Upper lobe of right lung (tissue), 1 donor: Measurements from ENCODE around the gene PLXNB2. TPM values are rescaled to one million over a fixed set of nuclear protein-coding genes. Genes with fewer than 3 reads are reported as not detected.

ENCODE experiments used
- ATAC-seq: fragments of 200-7000 bp; cut with Tn5 transposase; one replicate; pipeline ENCODE4 v1.9.1; 2020; ENCODE audit warnings: mild to moderate bottlenecking, moderate library complexity
- DNase-seq: peaks from one replicate; pipeline ENCODE4 v3.0.0-alpha.2; 2020
- H3K27ac ChIP-seq: fragments of 200-600 bp; one replicate; pipeline ENCODE4 v1.8.0; 2022
- H3K27me3 ChIP-seq: fragments of 200-600 bp; one replicate; pipeline ENCODE4 v1.8.0; 2022; ENCODE audit warnings: mild to moderate bottlenecking
- H3K36me3 ChIP-seq: fragments of 200-600 bp; one replicate; pipeline ENCODE4 v1.8.0; 2022
- H3K4me1 ChIP-seq: fragments of 200-600 bp; one replicate; pipeline ENCODE4 v1.8.0; 2022
- H3K4me3 ChIP-seq: fragments of 200-600 bp; one replicate; pipeline ENCODE4 v1.8.0; 2022; ENCODE audit warnings: mild to moderate bottlenecking
- H3K9me3 ChIP-seq: fragments of 200-600 bp; one replicate; pipeline ENCODE4 v1.8.0; 2022
- intact Hi-C: fragments of 100-400 bp; cut with DNase I; formaldehyde crosslinking; loops from one replicate; pipeline ENCODE4 v1.11.0; 2022
- total RNA-seq: library from RNA; stranded (reverse); fragmentation: NEBNext Ultra II Directional; extraction: Animal tissue kit (Norgen Biotek cat#: 25700); gene quantifications from one replicate; pipeline ENCODE4 v1.2.1, GENCODE V29; 2021
- TF ChIP-seq, protein P1 (sequence below): fragments of 200-600 bp; IDR thresholded peaks from one replicate; pipeline ENCODE4 v1.8.0; 2022; ENCODE audit warnings: antibody characterized with exemption
- donor health status: DM: no; HTN: yes; CAD: no; lungs with severe emphysema.

The PLXNB2 gene
- total RNA-seq, 1 donor from 2014 or later: 308 TPM

GRCh38 chr22:50259302-50259701 lies 48.1 kb downstream of the PLXNB2 start:
- no peaks in the 10 kb centered on the region for H3K9me3 ChIP-seq
- H3K4me3 ChIP-seq: no peak overlapping the region
- no peak for ATAC-seq
- no peak for DNase-seq
- TF ChIP-seq, protein P1, sequence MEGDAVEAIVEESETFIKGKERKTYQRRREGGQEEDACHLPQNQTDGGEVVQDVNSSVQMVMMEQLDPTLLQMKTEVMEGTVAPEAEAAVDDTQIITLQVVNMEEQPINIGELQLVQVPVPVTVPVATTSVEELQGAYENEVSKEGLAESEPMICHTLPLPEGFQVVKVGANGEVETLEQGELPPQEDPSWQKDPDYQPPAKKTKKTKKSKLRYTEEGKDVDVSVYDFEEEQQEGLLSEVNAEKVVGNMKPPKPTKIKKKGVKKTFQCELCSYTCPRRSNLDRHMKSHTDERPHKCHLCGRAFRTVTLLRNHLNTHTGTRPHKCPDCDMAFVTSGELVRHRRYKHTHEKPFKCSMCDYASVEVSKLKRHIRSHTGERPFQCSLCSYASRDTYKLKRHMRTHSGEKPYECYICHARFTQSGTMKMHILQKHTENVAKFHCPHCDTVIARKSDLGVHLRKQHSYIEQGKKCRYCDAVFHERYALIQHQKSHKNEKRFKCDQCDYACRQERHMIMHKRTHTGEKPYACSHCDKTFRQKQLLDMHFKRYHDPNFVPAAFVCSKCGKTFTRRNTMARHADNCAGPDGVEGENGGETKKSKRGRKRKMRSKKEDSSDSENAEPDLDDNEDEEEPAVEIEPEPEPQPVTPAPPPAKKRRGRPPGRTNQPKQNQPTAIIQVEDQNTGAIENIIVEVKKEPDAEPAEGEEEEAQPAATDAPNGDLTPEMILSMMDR: no peak
- H3K27ac ChIP-seq: no peak overlapping the region
- intact Hi-C loops: no loop called here
- H3K27me3 ChIP-seq: peaks cover 15% of the 10 kb centered on the region
- no peaks in the 10 kb centered on the region for H3K36me3 ChIP-seq
- H3K4me1 ChIP-seq: peaks cover 12% of the 10 kb centered on the region

GRCh38 chr22:50258361-50259292 lies 48.8 kb downstream of the PLXNB2 start:
- Histone ChIP-seq H3K27ac (no peak overlapping the region), H3K27me3 (peaks cover 15% of the 10 kb centered on the region), H3K9me3 (no peaks in the 10 kb centered on the region), H3K4me3 (no peak overlapping the region), H3K4me1 (peaks cover 12% of the 10 kb centered on the region), H3K36me3 (no peaks in the 10 kb centered on the region)
- TF ChIP-seq, protein P1: no peak
- no peak for ATAC-seq
- intact Hi-C loops: no loop called here
- no peak for DNase-seq

DNA sequence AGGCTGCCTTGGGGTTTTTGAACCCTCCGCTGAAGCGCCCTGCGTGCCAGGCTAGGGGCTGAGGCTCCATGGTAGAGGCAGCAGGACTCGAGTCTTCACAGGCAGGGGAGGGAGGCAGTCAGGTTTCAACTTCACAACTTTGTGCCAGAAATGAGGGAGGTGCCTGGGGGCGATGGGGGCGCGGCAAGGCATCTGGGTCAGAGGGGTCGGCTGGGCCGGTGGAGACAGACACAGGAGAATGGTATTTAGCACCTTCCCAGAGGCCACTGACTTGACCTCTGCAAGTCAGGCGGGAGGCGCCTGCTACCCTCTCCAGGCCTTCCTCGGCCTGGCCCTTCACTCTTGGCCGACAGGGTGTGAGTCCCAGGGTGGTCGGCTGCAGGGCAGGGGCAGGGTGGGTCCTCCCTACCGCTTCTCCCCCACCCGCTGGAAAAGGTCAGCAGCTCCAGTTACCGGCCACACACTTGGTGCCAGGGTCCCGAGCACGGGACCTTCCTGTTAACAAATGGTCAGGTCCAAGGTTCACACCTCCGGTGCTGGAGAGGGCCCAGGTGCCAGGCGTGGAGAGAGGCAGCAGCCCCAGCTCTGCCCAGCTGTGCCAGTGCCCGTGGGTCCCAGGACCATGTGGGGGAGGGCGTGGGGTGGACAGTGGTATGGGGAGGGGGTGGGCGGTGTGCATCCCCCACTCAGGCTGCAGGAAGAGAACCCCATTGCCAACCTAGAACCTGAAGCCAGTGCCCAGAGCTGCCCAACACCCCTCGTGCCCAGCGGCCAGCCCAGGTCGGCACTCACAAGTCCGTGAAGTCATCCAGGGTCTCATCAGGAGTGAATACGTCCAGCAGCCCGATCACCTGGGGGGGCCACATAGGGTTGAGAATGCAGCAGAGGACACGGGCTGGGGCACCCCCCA lies 49.7 kb downstream of the PLXNB2 start:
- intact Hi-C loops: no loop called here
- H3K4me3 ChIP-seq: no peak overlapping the region
- H3K27ac ChIP-seq: no peak overlapping the region
- TF ChIP-seq, protein P1: no peak
- ATAC-seq (no peak), DNase-seq (no peak)
- H3K9me3 ChIP-seq: no peaks in the 10 kb centered on the region
- peaks cover 10% of the 10 kb centered on the region for H3K27me3 ChIP-seq
- H3K36me3 ChIP-seq: no peaks in the 10 kb centered on the region
- H3K4me1 ChIP-seq: peaks cover 12% of the 10 kb centered on the region

- no peaks in the 10 kb centered on the region for H3K36me3 ChIP-seq
- no peak overlapping the region for H3K27ac ChIP-seq
- intact Hi-C loops: no loop called here
- TF ChIP-seq, protein P1: no peak
- ATAC-seq (no peak), DNase-seq (no peak)
- H3K4me3 ChIP-seq: no peak overlapping the region
- peaks cover 4% of the 10 kb centered on the region for H3K27me3 ChIP-seq
- H3K9me3 ChIP-seq: no peaks in the 10 kb centered on the region
- H3K4me1 ChIP-seq: peaks cover 10% of the 10 kb centered on the region
Observed at GRCh38 chr22:50257041-50257440, 50.4 kb downstream of the PLXNB2 start.

- H3K27ac ChIP-seq: no peak overlapping the region
- no peak overlapping the region for H3K4me3 ChIP-seq
- H3K27me3 ChIP-seq: no peaks in the 10 kb centered on the region
- ATAC-seq (no peak), DNase-seq (no peak)
- intact Hi-C loops: no loop called here
- peaks cover 7% of the 10 kb centered on the region for H3K4me1 ChIP-seq
- no peaks in the 10 kb centered on the region for H3K36me3 ChIP-seq
- TF ChIP-seq, protein P1: no peak
- no peaks in the 10 kb centered on the region for H3K9me3 ChIP-seq
Observed at GRCh38 chr22:50256258-50256862, 51.1 kb downstream of the PLXNB2 start.
